ENCODE data around the gene CNTNAP2.

CNTNAP2 gene

GRCh38 chr7:147136352-147136751, 1019.8 kb downstream of the CNTNAP2 start:
- no peak for DNase-seq (ENCODE audit: low spot score)

GRCh38 chr7:147145194-147145593, 1028.6 kb downstream of the CNTNAP2 start:
- DNase-seq (ENCODE audit: low spot score): no peak

GRCh38 chr7:147146169-147146568, 1029.6 kb downstream of the CNTNAP2 start:
- no peak for DNase-seq (ENCODE audit: low spot score)

GRCh38 chr7:147151661-147152060, 1035.1 kb downstream of the CNTNAP2 start:
- no peak for DNase-seq (ENCODE audit: low spot score)

- no peak for DNase-seq (ENCODE audit: low spot score)
Measured at GRCh38 chr7:147153571-147153970, 1037.0 kb downstream of the CNTNAP2 start.

GRCh38 chr7:147161405-147161804, 1044.8 kb downstream of the CNTNAP2 start:
- no peak for DNase-seq (ENCODE audit: low spot score)

GRCh38 chr7:147170341-147171012, 1053.9 kb downstream of the CNTNAP2 start:
- DNase-seq (ENCODE audit: low spot score): no peak

GRCh38 chr7:147171013-147171391, 1054.4 kb downstream of the CNTNAP2 start:
- no peak for DNase-seq (ENCODE audit: low spot score)

GRCh38 chr7:147173883-147174282, 1057.3 kb downstream of the CNTNAP2 start:
- DNase-seq (ENCODE audit: low spot score): no peak

- DNase-seq (ENCODE audit: low spot score): no peak
Measured at GRCh38 chr7:147182874-147183273, 1066.3 kb downstream of the CNTNAP2 start.

GRCh38 chr7:147183276-147183675, 1066.7 kb downstream of the CNTNAP2 start:
- DNase-seq (ENCODE audit: low spot score): no peak

- no peak for DNase-seq (ENCODE audit: low spot score)
Measured at GRCh38 chr7:147188467-147188866, 1071.9 kb downstream of the CNTNAP2 start.

- no peak for DNase-seq (ENCODE audit: low spot score)
Measured at GRCh38 chr7:147193476-147193875, 1076.9 kb downstream of the CNTNAP2 start.

GRCh38 chr7:147196481-147196880, 1079.9 kb downstream of the CNTNAP2 start:
- no peak for DNase-seq (ENCODE audit: low spot score)

- peak; percentile 7 for DNase-seq (ENCODE audit: low spot score)
Measured at GRCh38 chr7:147197006-147197405, 1080.4 kb downstream of the CNTNAP2 start.

GRCh38 chr7:147199868-147200267, 1083.3 kb downstream of the CNTNAP2 start:
- no peak for DNase-seq (ENCODE audit: low spot score)

GRCh38 chr7:147207988-147208387, 1091.4 kb downstream of the CNTNAP2 start:
- DNase-seq (ENCODE audit: low spot score): no peak

- DNase-seq (ENCODE audit: low spot score): no peak
Measured at GRCh38 chr7:147231275-147231674, 1114.7 kb downstream of the CNTNAP2 start.

GRCh38 chr7:147235645-147236382, 1119.2 kb downstream of the CNTNAP2 start:
- no peak for DNase-seq (ENCODE audit: low spot score)

GRCh38 chr7:147240468-147240867, 1123.9 kb downstream of the CNTNAP2 start:
- DNase-seq (ENCODE audit: low spot score): no peak

GRCh38 chr7:147245274-147245673, 1128.7 kb downstream of the CNTNAP2 start:
- DNase-seq (ENCODE audit: low spot score): peak; percentile 80

- DNase-seq (ENCODE audit: low spot score): no peak
Measured at GRCh38 chr7:147249956-147250355, 1133.4 kb downstream of the CNTNAP2 start.

- no peak for DNase-seq (ENCODE audit: low spot score)
Measured at GRCh38 chr7:147251751-147252325, 1135.2 kb downstream of the CNTNAP2 start.

Data from NAMALWA (cell line).